Left ventricle myocardium inferior (tissue), 1 donor: Measurements from ENCODE around the gene PACSIN2. TPM values are rescaled to one million over a fixed set of nuclear protein-coding genes. Genes with fewer than 3 reads are reported as not detected.

Experiments
- DNase-seq: peaks from one replicate; pipeline ENCODE4 v3.0.0-alpha.2; 2020
- H3K27ac ChIP-seq: fragments of 200-600 bp; replicated peaks from 2 replicates; pipeline ENCODE4 v1.8.0; 2021
- H3K27me3 ChIP-seq: fragments of 200-600 bp; 2 replicates; pipeline ENCODE4 v1.8.0; 2021; ENCODE audit warnings: low read depth
- H3K36me3 ChIP-seq: fragments of 200-600 bp; 2 replicates; pipeline ENCODE4 v1.8.0; 2021
- H3K4me1 ChIP-seq: fragments of 200-600 bp; 2 replicates; pipeline ENCODE4 v1.8.0; 2021
- H3K4me3 ChIP-seq: fragments of 200-600 bp; 2 replicates; pipeline ENCODE4 v1.8.0; 2021; ENCODE audit warnings: mild to moderate bottlenecking, moderate library complexity
- H3K9me3 ChIP-seq: fragments of 200-600 bp; replicated peaks from 2 replicates; pipeline ENCODE4 v1.8.0; 2021
- intact Hi-C: fragments of 100-400 bp; cut with micrococcal nuclease; formaldehyde crosslinking; loops from one replicate; pipeline ENCODE4 v1.11.0; 2022
- long read RNA-seq: library from polyadenylated mRNA; unstranded; transcript quantifications from one replicate; pipeline ENCODE4 v2.0.0, GENCODE V29; 2021
- total RNA-seq: library from RNA; stranded (reverse); fragmentation: NEBNext Ultra II Directional; extraction: Animal tissue kit (Norgen Biotek cat#: 25700); gene quantifications from one replicate; pipeline ENCODE4 v1.2.1, GENCODE V29; 2021
- TF ChIP-seq, protein P1 (sequence below): fragments of 200-600 bp; IDR thresholded peaks from 2 replicates; pipeline ENCODE4 v1.8.0; 2021; ENCODE audit warnings: antibody characterized with exemption, mild to moderate bottlenecking, borderline replicate concordance
- donor health status: DM: no; HTN: yes; CAD: no; lungs with severe emphysema.

Gene PACSIN2, protein sequence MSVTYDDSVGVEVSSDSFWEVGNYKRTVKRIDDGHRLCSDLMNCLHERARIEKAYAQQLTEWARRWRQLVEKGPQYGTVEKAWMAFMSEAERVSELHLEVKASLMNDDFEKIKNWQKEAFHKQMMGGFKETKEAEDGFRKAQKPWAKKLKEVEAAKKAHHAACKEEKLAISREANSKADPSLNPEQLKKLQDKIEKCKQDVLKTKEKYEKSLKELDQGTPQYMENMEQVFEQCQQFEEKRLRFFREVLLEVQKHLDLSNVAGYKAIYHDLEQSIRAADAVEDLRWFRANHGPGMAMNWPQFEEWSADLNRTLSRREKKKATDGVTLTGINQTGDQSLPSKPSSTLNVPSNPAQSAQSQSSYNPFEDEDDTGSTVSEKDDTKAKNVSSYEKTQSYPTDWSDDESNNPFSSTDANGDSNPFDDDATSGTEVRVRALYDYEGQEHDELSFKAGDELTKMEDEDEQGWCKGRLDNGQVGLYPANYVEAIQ
- 64.8 TPM for total RNA-seq
- long read RNA-seq, transcript PACSIN2-201 (11 exons, 3,249 nt), result major isoform, 76 of 171 reads
- long read RNA-seq, partial matches to known transcripts, result 14 of 171 reads
- long read RNA-seq, other reads (novel, unspliced or antisense), result 77 of 171 reads

DNA sequence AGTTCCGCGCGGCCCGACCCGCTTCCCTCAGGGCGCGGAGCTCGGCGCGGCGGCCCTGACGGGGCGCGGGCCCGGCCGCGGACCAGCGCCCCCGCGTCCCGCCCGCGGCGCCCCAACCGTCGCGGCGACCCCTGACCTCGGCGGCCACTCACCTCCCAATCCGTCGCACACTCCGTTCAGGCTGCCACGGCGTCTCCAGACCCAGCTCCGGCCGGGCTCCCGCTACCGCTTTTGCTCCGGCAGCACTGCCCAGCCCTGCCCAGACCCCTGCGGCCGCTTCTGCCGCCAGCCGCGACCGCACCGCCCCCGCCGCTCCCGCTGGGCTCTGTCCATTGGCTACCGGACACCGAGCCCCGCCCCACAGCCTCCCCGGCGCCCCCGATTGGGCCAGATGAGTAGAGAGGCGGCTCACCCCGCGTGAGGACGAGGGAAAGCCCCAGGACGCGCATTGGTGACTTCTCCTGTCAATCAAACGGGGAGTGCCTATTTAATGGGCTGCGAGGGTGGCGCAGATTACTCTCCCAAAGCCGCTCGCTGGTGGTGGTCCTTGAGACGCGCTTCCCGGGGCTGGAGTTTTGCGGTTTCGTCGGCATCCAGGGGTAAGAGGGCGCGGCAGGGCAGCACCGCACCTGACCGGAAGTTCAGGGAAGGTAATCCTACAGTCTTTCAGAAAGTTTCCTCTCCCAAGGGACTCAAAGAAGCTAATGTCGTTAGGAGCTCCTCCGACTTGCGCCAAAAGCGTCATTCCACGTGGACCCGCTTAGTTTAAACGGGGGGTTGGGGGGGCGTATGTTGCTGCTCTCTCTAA lies at the start of gene PACSIN2:
PACSIN2 (minus strand) TSS at position 281 of the 808 bp plus-strand sequence. CDS start 103,069 bp downstream, outside the sequence.
- H3K9me3 ChIP-seq, result no peaks in the 10 kb centered on the region
- TF ChIP-seq, protein P1, sequence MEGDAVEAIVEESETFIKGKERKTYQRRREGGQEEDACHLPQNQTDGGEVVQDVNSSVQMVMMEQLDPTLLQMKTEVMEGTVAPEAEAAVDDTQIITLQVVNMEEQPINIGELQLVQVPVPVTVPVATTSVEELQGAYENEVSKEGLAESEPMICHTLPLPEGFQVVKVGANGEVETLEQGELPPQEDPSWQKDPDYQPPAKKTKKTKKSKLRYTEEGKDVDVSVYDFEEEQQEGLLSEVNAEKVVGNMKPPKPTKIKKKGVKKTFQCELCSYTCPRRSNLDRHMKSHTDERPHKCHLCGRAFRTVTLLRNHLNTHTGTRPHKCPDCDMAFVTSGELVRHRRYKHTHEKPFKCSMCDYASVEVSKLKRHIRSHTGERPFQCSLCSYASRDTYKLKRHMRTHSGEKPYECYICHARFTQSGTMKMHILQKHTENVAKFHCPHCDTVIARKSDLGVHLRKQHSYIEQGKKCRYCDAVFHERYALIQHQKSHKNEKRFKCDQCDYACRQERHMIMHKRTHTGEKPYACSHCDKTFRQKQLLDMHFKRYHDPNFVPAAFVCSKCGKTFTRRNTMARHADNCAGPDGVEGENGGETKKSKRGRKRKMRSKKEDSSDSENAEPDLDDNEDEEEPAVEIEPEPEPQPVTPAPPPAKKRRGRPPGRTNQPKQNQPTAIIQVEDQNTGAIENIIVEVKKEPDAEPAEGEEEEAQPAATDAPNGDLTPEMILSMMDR, result no peak
- peak within 1 kb of the TSS; percentile 84 for H3K4me3 ChIP-seq
- peak; percentile 100 for DNase-seq
- peaks cover 36% of the 10 kb centered on the region for H3K4me1 ChIP-seq
- H3K27ac ChIP-seq, result peak within 1 kb of the TSS; percentile 82
- intact Hi-C loops, result no loop called here
- H3K27me3 ChIP-seq, result no peaks in the 10 kb centered on the region
- no peaks in the 10 kb centered on the region for H3K36me3 ChIP-seq

DNA sequence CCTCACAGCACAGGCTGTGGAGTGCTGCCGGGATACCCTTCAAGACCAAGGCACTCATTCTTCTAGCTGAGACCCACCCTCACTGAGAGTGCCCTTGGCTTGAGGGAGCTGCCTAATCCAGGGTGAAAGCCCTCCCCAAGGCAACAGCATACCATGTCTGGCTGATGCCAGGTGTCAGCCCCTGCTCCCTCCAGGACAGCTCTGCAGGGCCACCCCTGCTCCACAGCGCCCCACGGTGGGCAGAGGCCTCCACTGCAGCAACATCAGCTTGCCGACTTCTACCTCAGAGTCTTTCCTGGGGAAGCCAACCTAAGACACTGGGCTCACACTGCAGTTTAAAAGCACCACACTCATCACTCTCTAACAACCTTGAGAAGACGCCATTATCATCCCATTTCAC lies 45.2 kb upstream of the PACSIN2 start:
- Histone ChIP-seq H3K9me3 (no peaks in the 10 kb centered on the region), H3K27ac (no peak overlapping the region), H3K27me3 (no peaks in the 10 kb centered on the region), H3K4me1 (no peaks in the 10 kb centered on the region), H3K4me3 (no peak overlapping the region), H3K36me3 (peaks cover 38% of the 10 kb centered on the region)
- intact Hi-C loops, result no loop called here
- no peak for DNase-seq
- TF ChIP-seq, protein P1, result peak; percentile 56

DNA sequence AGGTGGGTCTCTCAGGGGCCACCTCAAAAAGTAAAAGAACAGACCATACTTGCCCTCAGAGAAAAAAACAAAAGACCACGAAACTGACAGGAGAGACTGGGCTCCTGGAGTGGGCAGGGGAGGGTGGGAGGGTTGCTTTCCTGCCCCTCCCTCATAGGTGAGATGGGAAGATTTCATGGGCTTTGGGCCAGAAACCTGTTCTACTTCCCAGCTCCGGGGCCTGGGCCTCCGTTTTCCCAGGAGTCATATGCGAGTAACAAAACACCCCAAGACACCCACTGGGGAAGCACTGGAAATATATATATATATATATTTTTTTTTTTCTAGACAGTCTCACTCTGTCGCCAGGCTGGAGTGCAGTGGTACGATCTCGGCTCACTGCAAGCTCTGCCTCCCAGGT lies 42.7 kb upstream of the PACSIN2 start:
- Histone ChIP-seq H3K9me3 (no peaks in the 10 kb centered on the region), H3K27me3 (no peaks in the 10 kb centered on the region), H3K36me3 (peaks cover 22% of the 10 kb centered on the region), H3K4me1 (no peaks in the 10 kb centered on the region), H3K4me3 (no peak overlapping the region), H3K27ac (no peak overlapping the region)
- TF ChIP-seq, protein P1, result no peak
- DNase-seq, result no peak
- intact Hi-C loops, result no loop called here

DNA sequence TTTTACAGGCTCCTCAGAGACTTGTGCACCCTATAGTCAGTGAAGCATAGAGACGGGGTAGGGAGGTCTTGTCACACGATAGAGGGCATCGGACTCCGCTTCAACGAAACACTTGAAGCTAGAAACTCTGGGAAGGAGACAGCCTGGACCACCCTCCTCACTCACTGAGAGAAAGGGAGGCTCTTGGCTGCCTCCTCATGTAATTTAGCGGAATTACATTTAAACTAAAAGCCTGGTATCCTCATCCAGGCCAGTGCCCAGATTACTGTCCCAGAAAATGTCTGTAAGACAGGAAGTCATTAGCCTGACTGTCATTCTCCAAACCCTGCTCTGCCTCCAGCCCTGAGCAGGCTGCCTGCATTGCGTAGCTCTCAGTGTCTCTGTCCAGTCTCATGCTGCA lies 38.2 kb upstream of the PACSIN2 start:
- no peaks in the 10 kb centered on the region for H3K27me3 ChIP-seq
- H3K27ac ChIP-seq, result no peak overlapping the region
- TF ChIP-seq, protein P1, result no peak
- no peaks in the 10 kb centered on the region for H3K9me3 ChIP-seq
- H3K4me3 ChIP-seq, result no peak overlapping the region
- DNase-seq, result no peak
- H3K4me1 ChIP-seq, result no peaks in the 10 kb centered on the region
- peaks cover 10% of the 10 kb centered on the region for H3K36me3 ChIP-seq
- intact Hi-C loops, result no loop called here

DNA sequence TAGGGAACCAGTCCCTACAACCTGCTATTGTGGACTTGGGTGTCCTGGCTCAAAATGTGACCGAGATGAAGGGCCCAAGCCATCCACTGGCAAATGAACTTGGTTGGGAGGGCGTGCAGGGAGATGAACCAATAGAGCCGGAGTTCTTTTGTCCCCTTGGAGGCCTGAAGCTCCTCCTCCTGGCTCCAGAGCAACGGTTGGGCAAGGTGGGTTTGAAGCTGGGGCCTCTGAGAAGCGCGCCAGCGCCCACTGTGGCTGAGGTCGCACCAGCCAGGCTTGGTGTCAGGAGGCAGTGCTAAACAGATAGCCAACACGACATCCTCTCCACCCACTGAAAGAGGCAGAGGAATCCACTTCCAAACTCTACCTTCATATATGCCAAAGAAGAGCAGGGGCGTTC lies 36.0 kb upstream of the PACSIN2 start:
- Histone ChIP-seq H3K27ac (no peak overlapping the region), H3K4me1 (no peaks in the 10 kb centered on the region), H3K9me3 (no peaks in the 10 kb centered on the region), H3K27me3 (no peaks in the 10 kb centered on the region), H3K4me3 (no peak overlapping the region), H3K36me3 (peaks cover 16% of the 10 kb centered on the region)
- intact Hi-C loops, result no loop called here
- TF ChIP-seq, protein P1, result no peak
- no peak for DNase-seq
